ENCODE results near the gene NEK9.

- TF ChIP-seq, protein P1, sequence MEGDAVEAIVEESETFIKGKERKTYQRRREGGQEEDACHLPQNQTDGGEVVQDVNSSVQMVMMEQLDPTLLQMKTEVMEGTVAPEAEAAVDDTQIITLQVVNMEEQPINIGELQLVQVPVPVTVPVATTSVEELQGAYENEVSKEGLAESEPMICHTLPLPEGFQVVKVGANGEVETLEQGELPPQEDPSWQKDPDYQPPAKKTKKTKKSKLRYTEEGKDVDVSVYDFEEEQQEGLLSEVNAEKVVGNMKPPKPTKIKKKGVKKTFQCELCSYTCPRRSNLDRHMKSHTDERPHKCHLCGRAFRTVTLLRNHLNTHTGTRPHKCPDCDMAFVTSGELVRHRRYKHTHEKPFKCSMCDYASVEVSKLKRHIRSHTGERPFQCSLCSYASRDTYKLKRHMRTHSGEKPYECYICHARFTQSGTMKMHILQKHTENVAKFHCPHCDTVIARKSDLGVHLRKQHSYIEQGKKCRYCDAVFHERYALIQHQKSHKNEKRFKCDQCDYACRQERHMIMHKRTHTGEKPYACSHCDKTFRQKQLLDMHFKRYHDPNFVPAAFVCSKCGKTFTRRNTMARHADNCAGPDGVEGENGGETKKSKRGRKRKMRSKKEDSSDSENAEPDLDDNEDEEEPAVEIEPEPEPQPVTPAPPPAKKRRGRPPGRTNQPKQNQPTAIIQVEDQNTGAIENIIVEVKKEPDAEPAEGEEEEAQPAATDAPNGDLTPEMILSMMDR (IDR thresholded peaks at IDR 0.05) = no peak
- TF ChIP-seq EZH2 (IDR thresholded peaks at IDR 0.05; ENCODE audit: borderline replicate concordance, insufficient read depth, low read depth, low read length, poor library complexity, severe bottlenecking) = no peak
Measured at GRCh38 chr14:75128596-75128990, 1.7 kb upstream of the NEK9 start.

Data from B cell (primary cell).